ENCODE data around the gene ZBED2.

DNA sequence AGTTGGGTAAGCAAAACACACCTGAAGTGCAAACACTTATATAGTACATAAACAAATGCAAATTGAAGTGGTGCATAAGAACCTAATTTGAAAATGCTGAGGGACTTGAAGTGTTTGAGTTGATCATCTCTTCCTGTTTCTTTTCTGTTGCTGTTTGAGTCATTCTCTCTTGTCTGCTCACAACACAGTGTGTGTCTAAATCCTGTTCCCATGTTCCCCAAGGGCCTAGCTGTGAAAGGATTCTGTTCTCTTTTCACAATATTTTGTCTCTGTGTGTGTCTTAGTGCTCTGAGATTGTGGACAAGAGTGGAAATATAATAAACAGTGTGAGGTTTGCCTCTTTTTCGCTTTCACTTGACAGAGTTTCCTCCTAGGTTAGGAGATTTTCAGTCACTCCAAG lies 47.1 kb downstream of the ZBED2 start:
- TF ChIP-seq POLR2A (IDR thresholded peaks at IDR 0.05): no peak
- TF ChIP-seq, protein P1, sequence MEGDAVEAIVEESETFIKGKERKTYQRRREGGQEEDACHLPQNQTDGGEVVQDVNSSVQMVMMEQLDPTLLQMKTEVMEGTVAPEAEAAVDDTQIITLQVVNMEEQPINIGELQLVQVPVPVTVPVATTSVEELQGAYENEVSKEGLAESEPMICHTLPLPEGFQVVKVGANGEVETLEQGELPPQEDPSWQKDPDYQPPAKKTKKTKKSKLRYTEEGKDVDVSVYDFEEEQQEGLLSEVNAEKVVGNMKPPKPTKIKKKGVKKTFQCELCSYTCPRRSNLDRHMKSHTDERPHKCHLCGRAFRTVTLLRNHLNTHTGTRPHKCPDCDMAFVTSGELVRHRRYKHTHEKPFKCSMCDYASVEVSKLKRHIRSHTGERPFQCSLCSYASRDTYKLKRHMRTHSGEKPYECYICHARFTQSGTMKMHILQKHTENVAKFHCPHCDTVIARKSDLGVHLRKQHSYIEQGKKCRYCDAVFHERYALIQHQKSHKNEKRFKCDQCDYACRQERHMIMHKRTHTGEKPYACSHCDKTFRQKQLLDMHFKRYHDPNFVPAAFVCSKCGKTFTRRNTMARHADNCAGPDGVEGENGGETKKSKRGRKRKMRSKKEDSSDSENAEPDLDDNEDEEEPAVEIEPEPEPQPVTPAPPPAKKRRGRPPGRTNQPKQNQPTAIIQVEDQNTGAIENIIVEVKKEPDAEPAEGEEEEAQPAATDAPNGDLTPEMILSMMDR (IDR thresholded peaks at IDR 0.05): no peak
